Fibroblast of pulmonary artery (primary cell): ENCODE data around the gene CCSER1.

Experiments used
- DNase-seq: peaks from one replicate; pipeline ENCODE4 v3.0.0-alpha.2; 2010; ENCODE audit warnings: low read depth
- H3K4me3 ChIP-seq: replicated peaks from 2 replicates; pipeline ENCODE4 v1.5.1; 2011; ENCODE audit warnings: low read depth, mild to moderate bottlenecking, control low read depth, low read length, moderate library complexity
- TF ChIP-seq, protein P1 (sequence below): IDR thresholded peaks from 2 replicates; pipeline ENCODE4 v1.5.1; 2011; ENCODE audit warnings: mild to moderate bottlenecking, control low read depth, low read length, inconsistent platforms; ENCODE audit errors: missing control alignments

The CCSER1 gene

DNA sequence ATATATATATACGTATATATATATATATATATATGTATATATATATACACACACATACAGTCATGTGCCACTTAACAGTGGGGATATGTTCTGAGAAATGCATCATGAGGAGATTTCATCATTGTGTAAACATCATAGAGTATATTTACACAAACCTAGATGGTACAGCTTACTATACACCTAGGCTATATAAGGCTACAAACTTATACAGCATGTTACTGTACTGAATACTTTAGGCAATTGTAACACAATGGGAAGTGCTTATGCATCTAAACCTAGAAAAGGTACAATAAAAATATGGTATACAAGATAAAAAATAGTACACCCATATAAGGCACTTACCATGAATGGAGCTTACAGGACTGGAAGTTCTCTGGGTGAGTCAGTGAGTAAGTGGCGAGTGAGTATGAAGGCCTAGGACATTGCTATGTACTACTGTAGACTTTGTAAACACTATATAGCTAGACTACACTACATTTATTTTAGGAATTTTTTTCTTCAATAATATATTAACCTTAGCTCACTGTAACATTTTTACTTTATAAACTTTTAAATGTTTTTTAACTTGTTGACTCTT is 13.2 kb upstream of the CCSER1 start:
- DNase-seq = no peak
- TF ChIP-seq, protein P1, sequence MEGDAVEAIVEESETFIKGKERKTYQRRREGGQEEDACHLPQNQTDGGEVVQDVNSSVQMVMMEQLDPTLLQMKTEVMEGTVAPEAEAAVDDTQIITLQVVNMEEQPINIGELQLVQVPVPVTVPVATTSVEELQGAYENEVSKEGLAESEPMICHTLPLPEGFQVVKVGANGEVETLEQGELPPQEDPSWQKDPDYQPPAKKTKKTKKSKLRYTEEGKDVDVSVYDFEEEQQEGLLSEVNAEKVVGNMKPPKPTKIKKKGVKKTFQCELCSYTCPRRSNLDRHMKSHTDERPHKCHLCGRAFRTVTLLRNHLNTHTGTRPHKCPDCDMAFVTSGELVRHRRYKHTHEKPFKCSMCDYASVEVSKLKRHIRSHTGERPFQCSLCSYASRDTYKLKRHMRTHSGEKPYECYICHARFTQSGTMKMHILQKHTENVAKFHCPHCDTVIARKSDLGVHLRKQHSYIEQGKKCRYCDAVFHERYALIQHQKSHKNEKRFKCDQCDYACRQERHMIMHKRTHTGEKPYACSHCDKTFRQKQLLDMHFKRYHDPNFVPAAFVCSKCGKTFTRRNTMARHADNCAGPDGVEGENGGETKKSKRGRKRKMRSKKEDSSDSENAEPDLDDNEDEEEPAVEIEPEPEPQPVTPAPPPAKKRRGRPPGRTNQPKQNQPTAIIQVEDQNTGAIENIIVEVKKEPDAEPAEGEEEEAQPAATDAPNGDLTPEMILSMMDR = no peak

DNA sequence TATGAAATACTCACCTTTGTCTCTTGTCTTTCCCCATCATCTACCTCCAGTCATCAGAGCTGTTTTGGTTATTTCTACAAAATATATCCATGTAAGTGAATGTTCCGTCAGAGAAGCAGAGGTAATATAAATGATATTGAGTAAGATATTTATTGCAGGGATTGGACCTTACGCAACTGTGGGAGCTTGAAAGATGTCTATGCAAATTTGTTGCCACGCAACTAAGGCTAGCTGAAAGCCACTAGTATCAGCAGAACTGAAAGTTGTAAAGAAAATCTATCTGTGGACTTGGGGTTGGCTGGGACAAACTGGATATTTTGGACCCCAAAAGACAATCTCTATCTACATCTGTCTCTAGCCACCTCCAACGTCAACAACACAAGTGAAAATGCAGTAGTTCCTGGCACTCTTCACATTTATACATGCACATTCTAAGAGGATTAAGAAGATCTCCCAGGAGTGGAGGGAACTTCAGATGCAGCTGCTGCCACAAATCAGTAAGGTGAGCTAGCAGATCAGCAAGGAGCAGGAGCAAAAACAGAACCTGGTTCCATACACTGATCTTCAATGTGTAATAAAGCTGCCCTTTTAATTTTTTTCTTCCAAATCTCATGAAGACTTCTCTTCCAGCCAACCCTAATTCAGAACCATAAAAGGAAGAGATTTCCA is 8.5 kb upstream of the CCSER1 start:
- TF ChIP-seq, protein P1 = no peak
- no peak overlapping the region for H3K4me3 ChIP-seq
- DNase-seq = no peak

More for the DNA sequence above, 13.2 kb upstream of the CCSER1 start:
- H3K4me3 ChIP-seq = no peak overlapping the region

DNA sequence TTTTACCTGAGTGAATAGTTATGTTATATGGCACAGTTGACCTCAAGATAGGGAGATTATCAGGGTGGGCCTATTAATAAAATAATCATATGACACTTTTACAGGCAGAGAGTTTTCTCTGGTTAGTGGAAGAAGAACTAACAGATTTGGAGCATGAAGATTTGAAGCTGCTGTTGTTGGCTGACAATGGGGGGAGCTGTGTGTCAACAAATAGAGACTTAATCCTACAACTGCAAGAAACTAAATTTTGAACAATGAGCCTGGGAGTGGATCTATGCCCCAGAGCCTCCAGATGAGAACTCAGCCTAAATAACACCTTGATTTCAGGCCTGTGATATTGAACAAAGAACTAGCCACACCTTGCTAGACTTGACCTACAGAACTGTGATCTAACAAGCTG is 7.2 kb upstream of the CCSER1 start:
- TF ChIP-seq, protein P1 = no peak
- no peak for DNase-seq
- H3K4me3 ChIP-seq = no peak overlapping the region

DNA sequence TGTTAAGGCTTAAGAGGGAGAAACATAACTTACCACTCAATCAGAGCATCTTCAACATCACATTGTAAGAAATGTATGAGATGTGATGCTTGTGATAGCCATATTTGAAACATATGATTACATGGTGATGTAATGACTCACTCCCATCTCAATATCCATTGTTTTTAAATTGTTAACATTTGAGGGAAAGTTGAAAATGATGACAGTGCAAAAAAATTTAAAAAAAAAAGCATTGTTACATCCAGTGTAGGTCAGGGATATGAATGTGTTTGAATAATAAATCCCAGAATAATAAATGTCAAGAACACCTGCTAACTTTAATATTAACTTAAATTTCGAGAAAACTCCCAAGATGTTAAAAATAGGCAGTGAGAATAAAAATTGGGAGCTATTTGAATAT is 6.4 kb upstream of the CCSER1 start:
- DNase-seq = no peak
- TF ChIP-seq, protein P1 = no peak
- H3K4me3 ChIP-seq = no peak overlapping the region

DNA sequence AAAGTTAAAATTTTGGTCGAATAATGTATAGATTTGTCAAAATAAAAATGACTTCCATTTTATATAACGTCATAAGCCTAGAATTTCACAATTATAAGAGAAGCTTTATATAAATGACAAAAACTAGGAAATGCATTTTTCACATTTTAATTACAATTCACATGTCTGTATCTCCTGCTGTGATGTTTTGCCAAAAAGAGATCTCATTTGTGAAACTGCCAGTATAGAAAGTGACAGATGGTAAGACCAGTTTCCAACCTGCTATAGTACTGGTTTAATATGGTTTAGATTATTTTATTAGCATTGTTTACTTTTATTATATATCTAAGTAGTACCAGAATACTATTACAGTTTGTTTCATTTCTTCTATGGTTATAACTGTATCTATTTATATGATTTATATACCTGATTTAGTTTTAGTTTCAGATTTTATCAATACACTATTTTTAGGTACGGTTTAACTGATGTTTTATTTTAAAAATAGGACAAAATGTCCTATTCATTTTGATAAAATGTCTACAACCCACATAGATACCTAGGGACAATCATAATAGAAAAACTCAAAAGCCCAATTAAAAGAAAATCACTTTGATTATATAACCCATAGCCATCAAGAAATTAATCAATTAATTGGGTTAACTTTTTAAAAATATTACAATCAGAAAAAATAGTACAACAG is 5.4 kb upstream of the CCSER1 start:
- TF ChIP-seq, protein P1 = no peak
- H3K4me3 ChIP-seq = no peak overlapping the region
- no peak for DNase-seq

DNA sequence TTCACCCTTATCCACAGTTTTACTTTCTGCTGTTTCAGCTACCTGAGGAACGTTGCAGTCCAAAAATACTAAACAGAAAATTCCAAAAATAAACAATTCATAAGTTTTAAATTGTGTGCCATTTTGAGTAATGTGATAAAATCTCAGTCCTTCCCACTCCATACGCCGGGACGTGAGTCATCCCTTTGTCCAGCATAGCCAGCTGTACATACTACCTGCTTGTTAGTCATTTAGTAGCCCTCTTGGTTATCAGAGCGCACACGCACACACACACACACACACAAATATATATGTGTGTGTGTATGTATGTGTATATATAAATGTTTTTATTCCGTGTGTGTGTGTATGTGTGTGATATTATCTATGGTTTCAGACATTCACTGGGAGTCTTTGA is 4.8 kb upstream of the CCSER1 start:
- no peak overlapping the region for H3K4me3 ChIP-seq
- TF ChIP-seq, protein P1 = no peak
- DNase-seq = peak; percentile 3
